BJ (cell line): ENCODE results near the gene TFB2M. TPM values are rescaled to one million over a fixed set of nuclear protein-coding genes. Genes with fewer than 3 reads are reported as not detected.

ENCODE experiments used
- CTCF ChIA-PET: fragments of 350-600 bp; formaldehyde crosslinking; extraction: SDS; loops from one replicate; lab custom pipeline; 2021; ENCODE audit warnings: antibody characterized with exemption, inconsistent platforms; lab: Yijun Ruan, JAX
- POLR2A ChIA-PET: fragments of 300-600 bp; sonication (Branson Sonifier 250); formaldehyde crosslinking; extraction: SDS; loops from one replicate; lab custom pipeline; 2021; ENCODE audit warnings: antibody characterized with exemption; lab: Charles Lee
- DNase-seq: peaks from one replicate; pipeline ENCODE4 v3.0.0-alpha.2; 2011; ENCODE audit warnings: low read depth
- H3K27me3 ChIP-seq: 2 replicates; pipeline ENCODE4 v1.6.0; 2011; ENCODE audit warnings: low read length; ENCODE audit not compliant: control insufficient read depth, insufficient read depth
- H3K36me3 ChIP-seq: 2 replicates; pipeline ENCODE4 v1.5.1; 2011; ENCODE audit warnings: low read length; ENCODE audit not compliant: control insufficient read depth, insufficient read depth
- H3K4me3 ChIP-seq: 2 replicates; pipeline ENCODE4 v1.5.1; 2011; ENCODE audit warnings: low read depth, mild to moderate bottlenecking, control low read depth, low read length
- CTCF ChIP-seq: IDR thresholded peaks from 2 replicates; pipeline ENCODE4 v1.5.1; 2011; ENCODE audit warnings: low read depth, mild to moderate bottlenecking, control low read depth, inconsistent platforms, low read length, moderate library complexity; ENCODE audit not compliant: insufficient read depth
- polyA plus RNA-seq: library from polyadenylated mRNA; depleted of rRNA; stranded (reverse); fragments of >200 nt; gene quantifications from 2 replicates; pipeline ENCODE4 v1.2.3, GENCODE V29; 2011

TFB2M gene
- polyA plus RNA-seq, 1 experiment = 10.9 TPM

- TF ChIP-seq CTCF = no peak
- POLR2A ChIA-PET = no interaction called here
- DNase-seq = no peak
- no peaks in the 10 kb centered on the region for H3K36me3 ChIP-seq
- no peak overlapping the region for H3K4me3 ChIP-seq
- CTCF ChIA-PET = no interaction called here
- H3K27me3 ChIP-seq = no peaks in the 10 kb centered on the region
Observed at GRCh38 chr1:246516126-246516525, 49.9 kb downstream of the TFB2M start.

- H3K27me3 ChIP-seq = no peaks in the 10 kb centered on the region
- no peak for TF ChIP-seq CTCF
- H3K36me3 ChIP-seq = no peaks in the 10 kb centered on the region
- CTCF ChIA-PET = interaction anchor here (1.3 kb wide), 1 partner anchor 9 kb away, joined by 4 read pairs; the partner anchor contains the start of gene SMYD3
- DNase-seq = no peak
- no peak overlapping the region for H3K4me3 ChIP-seq
- POLR2A ChIA-PET = no interaction called here
Observed at GRCh38 chr1:246515390-246516005, 50.6 kb downstream of the TFB2M start.

GRCh38 chr1:246513619-246514343, 52.3 kb downstream of the TFB2M start:
- POLR2A ChIA-PET = no interaction called here
- H3K4me3 ChIP-seq = no peak overlapping the region
- TF ChIP-seq CTCF = no peak

GRCh38 chr1:246513041-246513440, 53.0 kb downstream of the TFB2M start:
- POLR2A ChIA-PET = no interaction called here
- no peak for DNase-seq
- no peak for TF ChIP-seq CTCF
- Histone ChIP-seq H3K36me3 (no peaks in the 10 kb centered on the region), H3K4me3 (no peak overlapping the region), H3K27me3 (no peaks in the 10 kb centered on the region)
- CTCF ChIA-PET = no interaction called here

More at GRCh38 chr1:246513619-246514343, 52.3 kb downstream of the TFB2M start:
- DNase-seq = no peak
- CTCF ChIA-PET = interaction anchor here (1.3 kb wide), 1 partner anchor 176 kb away, joined by 3 read pairs; no protein-coding TSS in a partner anchor
- Histone ChIP-seq H3K36me3 (no peaks in the 10 kb centered on the region), H3K27me3 (no peaks in the 10 kb centered on the region)

GRCh38 chr1:246512635-246513034, 53.4 kb downstream of the TFB2M start:
- ChIA-PET POLR2A (no interaction called here), CTCF (no interaction called here)
- no peak for DNase-seq
- no peak for TF ChIP-seq CTCF
- Histone ChIP-seq H3K27me3 (no peaks in the 10 kb centered on the region), H3K4me3 (no peak overlapping the region), H3K36me3 (no peaks in the 10 kb centered on the region)
